ENCODE data around the gene GRHL3. TPM values are rescaled to one million over a fixed set of nuclear protein-coding genes. Genes with fewer than 3 reads are reported as not detected.

GRHL3 gene
- total RNA-seq, 1 experiment from 2014 or later, result not detected

DNA sequence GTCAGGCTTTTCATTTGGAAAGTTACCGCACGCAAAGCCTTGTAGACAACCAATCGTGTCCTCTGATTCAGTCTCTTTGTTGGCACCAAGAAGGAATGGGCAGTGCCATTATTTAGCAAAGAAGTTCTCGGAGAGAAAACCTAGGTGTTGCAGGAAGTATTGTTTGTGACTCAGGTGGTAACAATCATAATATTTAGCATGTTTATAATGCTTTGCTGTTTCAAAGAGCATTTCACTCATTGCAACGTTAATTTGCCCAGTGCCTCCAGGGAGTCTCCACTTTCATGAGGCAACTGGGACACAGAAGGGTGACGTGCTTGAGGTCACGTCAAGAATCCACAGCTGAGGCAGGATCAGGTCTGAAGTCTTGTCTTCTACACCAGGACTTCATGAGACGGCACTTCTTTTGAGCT lies 63.0 kb downstream of the GRHL3 start:
- H3K4me2 ChIP-seq (ENCODE audit: low read depth, low read length, poor library complexity, severe bottlenecking), result no peak overlapping the region
- no peak overlapping the region for H3K9ac ChIP-seq (ENCODE audit: low read length)
- peaks cover 21% of the 10 kb centered on the region; the same call in 1 of the 2 replicates for H4K20me1 ChIP-seq (ENCODE audit: insufficient read depth, low read depth, low read length)
- H3K27me3 ChIP-seq (ENCODE audit: low read length), result no peaks in the 10 kb centered on the region
- H3K9me3 ChIP-seq (ENCODE audit: low read length), result no peaks in the 10 kb centered on the region
- H3K79me2 ChIP-seq (ENCODE audit: low read length), result no peaks in the 10 kb centered on the region
- H3K4me1 ChIP-seq (ENCODE audit: low read length), result peaks cover 22% of the 10 kb centered on the region
- no peak overlapping the region for H3K4me3 ChIP-seq (ENCODE audit: low read length)
- no peak overlapping the region for H3K27ac ChIP-seq (ENCODE audit: low read length)
- H3K9me2 ChIP-seq (replicated peaks; ENCODE audit: insufficient read depth, low read length), result no peaks in the 10 kb centered on the region
- no peak for DNase-seq
- no peak overlapping the region for H2AFZ ChIP-seq (ENCODE audit: low read length)
- H3K36me3 ChIP-seq (ENCODE audit: insufficient read depth, low read length), result no peaks in the 10 kb centered on the region

DNA sequence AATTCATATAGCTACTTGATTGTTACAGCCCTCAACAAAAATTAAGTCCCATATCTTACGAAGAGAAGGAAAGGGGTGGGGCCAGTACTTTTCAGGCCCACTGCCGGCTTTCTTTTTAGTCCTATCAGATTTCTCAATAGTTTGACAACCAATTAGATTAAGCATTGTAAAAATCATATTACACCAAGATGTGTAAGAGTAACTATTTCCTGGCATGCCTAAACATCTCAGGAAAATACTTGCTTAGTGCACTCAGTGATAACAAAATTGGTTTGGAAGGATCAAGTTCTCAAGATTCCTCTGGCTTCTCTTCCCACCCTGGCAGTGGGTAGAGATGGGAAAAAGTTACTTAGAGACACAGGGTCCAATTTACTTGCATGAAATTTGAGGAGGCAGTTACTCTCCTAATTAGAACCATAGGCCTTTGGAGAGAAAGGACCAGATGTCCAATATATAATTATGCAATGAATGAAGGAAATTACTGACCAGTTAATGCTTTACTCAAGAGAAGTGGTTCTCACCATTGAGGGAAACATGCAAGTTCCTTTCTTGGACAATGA lies 64.3 kb downstream of the GRHL3 start:
- H3K4me3 ChIP-seq (ENCODE audit: low read length), result no peak overlapping the region
- H4K20me1 ChIP-seq (ENCODE audit: insufficient read depth, low read depth, low read length), result peaks cover 21% of the 10 kb centered on the region; the same call in 1 of the 2 replicates
- no peak overlapping the region for H2AFZ ChIP-seq (ENCODE audit: low read length)
- H3K9ac ChIP-seq (ENCODE audit: low read length), result no peak overlapping the region
- H3K4me1 ChIP-seq (ENCODE audit: low read length), result peaks cover 24% of the 10 kb centered on the region
- no peaks in the 10 kb centered on the region for H3K9me2 ChIP-seq (replicated peaks; ENCODE audit: insufficient read depth, low read length)
- H3K4me2 ChIP-seq (ENCODE audit: low read depth, low read length, poor library complexity, severe bottlenecking), result no peak overlapping the region
- no peaks in the 10 kb centered on the region for H3K36me3 ChIP-seq (ENCODE audit: insufficient read depth, low read length)
- H3K79me2 ChIP-seq (ENCODE audit: low read length), result no peaks in the 10 kb centered on the region
- H3K27me3 ChIP-seq (ENCODE audit: low read length), result no peaks in the 10 kb centered on the region
- H3K27ac ChIP-seq (ENCODE audit: low read length), result no peak overlapping the region
- no peaks in the 10 kb centered on the region for H3K9me3 ChIP-seq (ENCODE audit: low read length)
- DNase-seq, result no peak

DNA sequence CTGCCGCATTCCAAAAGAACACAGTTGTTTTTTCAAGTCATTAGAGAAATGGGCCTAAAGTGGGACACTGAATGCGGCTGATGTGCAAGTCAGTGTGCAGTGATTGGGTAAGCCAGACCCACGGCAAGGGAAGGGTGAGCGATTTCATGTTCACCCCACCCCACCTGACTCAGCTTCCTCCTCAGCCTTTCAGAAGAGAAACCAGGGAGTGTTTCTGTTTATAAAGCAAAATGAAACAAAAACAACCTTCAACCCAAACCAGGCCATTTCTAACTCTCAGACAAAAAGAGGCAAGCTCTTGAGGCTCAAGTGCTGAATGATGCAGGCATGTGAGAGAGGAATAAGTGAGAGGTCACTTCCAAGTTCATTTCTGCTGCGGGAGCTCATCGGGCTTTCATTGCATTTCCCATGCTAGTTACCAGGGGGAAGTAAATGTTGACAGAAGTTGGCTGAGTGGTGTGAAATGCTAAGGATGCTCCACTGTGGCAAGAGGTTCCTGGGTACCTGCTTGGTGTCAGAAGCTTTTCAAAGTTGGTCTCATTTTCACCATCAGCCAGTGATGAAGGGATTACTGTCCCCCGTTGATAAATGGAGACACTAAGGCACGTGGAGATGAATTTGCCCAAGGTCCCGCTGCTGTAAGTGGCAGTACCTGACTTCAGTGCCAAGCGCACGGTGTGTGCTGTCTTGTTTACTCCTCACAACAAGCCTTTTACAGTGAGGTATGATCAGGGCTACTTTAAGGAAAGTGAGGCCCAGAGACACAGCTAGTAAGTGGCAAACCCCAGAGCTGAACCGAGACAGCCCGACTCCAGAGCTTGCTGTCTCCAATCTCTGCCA lies 65.3 kb downstream of the GRHL3 start:
- H3K9ac ChIP-seq (ENCODE audit: low read length), result no peak overlapping the region
- no peaks in the 10 kb centered on the region for H3K79me2 ChIP-seq (ENCODE audit: low read length)
- peaks cover 24% of the 10 kb centered on the region for H3K4me1 ChIP-seq (ENCODE audit: low read length)
- H3K36me3 ChIP-seq (ENCODE audit: insufficient read depth, low read length), result no peaks in the 10 kb centered on the region
- no peaks in the 10 kb centered on the region for H3K9me3 ChIP-seq (ENCODE audit: low read length)
- DNase-seq, result no peak
- H3K27me3 ChIP-seq (ENCODE audit: low read length), result no peaks in the 10 kb centered on the region
- no peaks in the 10 kb centered on the region for H3K9me2 ChIP-seq (replicated peaks; ENCODE audit: insufficient read depth, low read length)
- H2AFZ ChIP-seq (ENCODE audit: low read length), result no peak overlapping the region
- H4K20me1 ChIP-seq (ENCODE audit: insufficient read depth, low read depth, low read length), result peaks cover 21% of the 10 kb centered on the region; the same call in 1 of the 2 replicates
- no peak overlapping the region for H3K4me3 ChIP-seq (ENCODE audit: low read length)
- H3K27ac ChIP-seq (ENCODE audit: low read length), result no peak overlapping the region
- H3K4me2 ChIP-seq (ENCODE audit: low read depth, low read length, poor library complexity, severe bottlenecking), result no peak overlapping the region

DNA sequence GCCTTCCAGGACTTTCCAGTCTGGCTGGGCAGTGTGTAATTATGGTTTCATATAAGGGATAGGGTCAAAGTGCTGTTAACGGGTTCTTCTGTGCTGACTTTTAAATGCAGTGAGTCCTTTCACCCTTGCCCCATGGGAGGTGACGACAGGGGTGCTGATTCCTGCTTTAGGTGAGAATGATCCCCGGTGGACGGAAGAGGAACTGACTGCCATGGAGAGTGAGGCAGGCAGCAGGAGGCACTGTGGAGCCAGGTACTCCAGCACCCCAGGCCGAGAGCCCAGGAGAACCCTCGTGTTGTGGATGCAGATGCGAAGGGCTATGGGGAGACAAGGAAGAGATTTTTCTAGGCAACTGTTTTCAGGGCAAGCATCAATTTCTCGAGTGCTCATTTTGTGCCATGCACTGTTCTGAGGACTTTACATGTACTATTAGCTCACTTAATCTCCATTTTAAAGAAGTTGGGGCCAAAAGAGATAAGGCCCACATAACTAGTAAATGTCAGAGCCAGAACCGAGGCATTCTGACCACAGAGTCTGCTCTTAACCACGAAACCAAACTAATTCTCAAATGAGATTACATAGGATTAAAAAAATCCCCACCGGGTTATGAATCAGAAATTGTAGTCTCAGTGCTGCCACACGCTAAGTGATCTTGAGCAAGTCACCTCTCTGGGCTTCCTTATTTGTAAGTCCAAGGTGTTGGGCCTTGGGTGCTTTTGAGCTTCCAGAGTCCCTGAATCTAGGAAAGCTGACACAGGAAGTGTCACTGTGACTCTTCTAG lies 66.2 kb downstream of the GRHL3 start:
- Histone ChIP-seq H3K79me2 (ENCODE audit: low read length) (no peaks in the 10 kb centered on the region), H2AFZ (ENCODE audit: low read length) (no peak overlapping the region), H3K9me2 (replicated peaks; ENCODE audit: insufficient read depth, low read length) (no peaks in the 10 kb centered on the region), H4K20me1 (ENCODE audit: insufficient read depth, low read depth, low read length) (peaks cover 21% of the 10 kb centered on the region; the same call in 1 of the 2 replicates), H3K36me3 (ENCODE audit: insufficient read depth, low read length) (no peaks in the 10 kb centered on the region), H3K27ac (ENCODE audit: low read length) (no peak overlapping the region), H3K27me3 (ENCODE audit: low read length) (no peaks in the 10 kb centered on the region), H3K4me3 (ENCODE audit: low read length) (no peak overlapping the region), H3K4me2 (ENCODE audit: low read depth, low read length, poor library complexity, severe bottlenecking) (peak overlapping the region; percentile 20), H3K4me1 (ENCODE audit: low read length) (peaks cover 24% of the 10 kb centered on the region), H3K9me3 (ENCODE audit: low read length) (no peaks in the 10 kb centered on the region), H3K9ac (ENCODE audit: low read length) (no peak overlapping the region)
- DNase-seq, result peak; percentile 58

DNA sequence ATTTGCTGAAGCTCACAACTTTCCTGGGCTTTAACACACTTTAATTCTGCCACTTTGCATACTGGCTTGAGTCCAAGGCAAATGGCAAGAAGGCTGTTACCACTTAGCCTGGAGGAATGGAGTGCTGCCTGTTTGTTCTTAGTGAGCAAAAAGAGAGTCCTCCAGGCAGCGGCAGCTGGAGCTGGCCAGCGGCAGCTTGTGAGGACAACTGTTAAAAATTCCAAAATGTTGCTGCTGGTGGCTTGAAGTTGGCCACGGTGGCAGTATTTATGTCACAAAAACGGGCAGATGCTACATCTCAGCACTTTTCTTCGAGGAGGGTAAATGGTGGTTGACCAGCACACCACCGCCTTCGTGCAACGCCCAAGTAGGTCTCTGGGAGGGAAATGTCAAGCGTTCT lies 67.1 kb downstream of the GRHL3 start:
- 0 out of 2 replicates have a peak overlapping the region, but pooled peaks have one; percentile 7 for H3K9ac ChIP-seq (ENCODE audit: low read length)
- peaks cover 21% of the 10 kb centered on the region; the same call in 1 of the 2 replicates for H4K20me1 ChIP-seq (ENCODE audit: insufficient read depth, low read depth, low read length)
- H3K27me3 ChIP-seq (ENCODE audit: low read length), result no peaks in the 10 kb centered on the region
- no peaks in the 10 kb centered on the region for H3K9me3 ChIP-seq (ENCODE audit: low read length)
- no peaks in the 10 kb centered on the region for H3K9me2 ChIP-seq (replicated peaks; ENCODE audit: insufficient read depth, low read length)
- peaks cover 24% of the 10 kb centered on the region for H3K4me1 ChIP-seq (ENCODE audit: low read length)
- no peak overlapping the region for H2AFZ ChIP-seq (ENCODE audit: low read length)
- peak overlapping the region; percentile 20 for H3K4me2 ChIP-seq (ENCODE audit: low read depth, low read length, poor library complexity, severe bottlenecking)
- no peaks in the 10 kb centered on the region for H3K79me2 ChIP-seq (ENCODE audit: low read length)
- H3K36me3 ChIP-seq (ENCODE audit: insufficient read depth, low read length), result no peaks in the 10 kb centered on the region
- H3K4me3 ChIP-seq (ENCODE audit: low read length), result peak overlapping the region; percentile 9; the same call in 1 of the 2 replicates
- peak; percentile 69 for DNase-seq
- no peak overlapping the region for H3K27ac ChIP-seq (ENCODE audit: low read length)

DNA sequence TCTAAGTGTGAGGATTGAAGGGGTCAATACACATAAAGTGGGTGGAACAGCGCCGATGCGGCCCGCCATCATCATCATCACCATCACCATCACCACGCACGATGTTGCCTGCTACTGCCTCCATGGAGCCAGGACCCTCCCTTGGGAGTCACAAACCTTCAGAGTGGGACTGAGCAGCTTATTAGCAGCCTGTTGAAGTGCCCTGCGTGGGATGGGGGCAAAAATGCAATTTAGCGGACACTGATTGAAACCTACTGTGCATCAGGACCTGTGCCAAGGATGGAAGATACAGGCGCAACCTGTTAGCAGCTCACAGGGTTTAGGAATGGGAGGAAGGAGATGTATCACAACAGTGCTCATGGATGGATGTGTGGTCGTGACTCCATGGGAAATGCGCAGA lies 67.8 kb downstream of the GRHL3 start:
- Histone ChIP-seq H3K27ac (ENCODE audit: low read length) (no peak overlapping the region), H3K9me3 (ENCODE audit: low read length) (no peaks in the 10 kb centered on the region), H3K79me2 (ENCODE audit: low read length) (no peaks in the 10 kb centered on the region), H3K4me3 (ENCODE audit: low read length) (no peak overlapping the region), H3K4me2 (ENCODE audit: low read depth, low read length, poor library complexity, severe bottlenecking) (peak overlapping the region; percentile 20), H3K4me1 (ENCODE audit: low read length) (peaks cover 31% of the 10 kb centered on the region), H3K9ac (ENCODE audit: low read length) (0 out of 2 replicates have a peak overlapping the region, but pooled peaks have one; percentile 7), H3K36me3 (ENCODE audit: insufficient read depth, low read length) (no peaks in the 10 kb centered on the region), H3K9me2 (replicated peaks; ENCODE audit: insufficient read depth, low read length) (no peaks in the 10 kb centered on the region), H3K27me3 (ENCODE audit: low read length) (no peaks in the 10 kb centered on the region), H2AFZ (ENCODE audit: low read length) (no peak overlapping the region), H4K20me1 (ENCODE audit: insufficient read depth, low read depth, low read length) (peaks cover 21% of the 10 kb centered on the region; the same call in 1 of the 2 replicates)
- DNase-seq, result no peak

DNA sequence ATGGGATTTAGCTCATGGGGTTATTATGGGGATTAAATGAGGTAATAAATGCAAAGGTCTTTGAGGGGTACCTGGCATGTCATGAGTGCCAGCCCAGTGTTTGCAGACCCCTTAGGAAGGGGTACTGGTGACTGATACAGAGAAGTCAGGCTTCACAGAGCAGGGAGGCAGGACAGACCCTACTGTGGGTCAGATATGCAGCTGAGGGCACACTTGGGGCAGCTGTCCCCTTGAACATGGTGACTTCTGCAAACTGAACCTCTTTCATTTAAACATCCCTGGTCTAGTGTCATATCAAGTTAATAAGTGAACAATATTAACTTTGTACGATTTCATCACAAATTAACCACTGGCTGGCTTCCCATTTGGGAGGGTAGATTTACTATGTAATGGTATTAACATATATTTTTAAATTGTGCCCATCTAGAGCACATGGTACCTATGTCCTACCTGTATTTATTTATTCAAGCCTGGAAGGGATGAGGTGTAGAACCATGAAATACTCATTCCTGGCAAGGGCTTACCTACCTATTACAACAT lies 68.5 kb downstream of the GRHL3 start:
- Histone ChIP-seq H3K36me3 (ENCODE audit: insufficient read depth, low read length) (no peaks in the 10 kb centered on the region), H3K9me2 (replicated peaks; ENCODE audit: insufficient read depth, low read length) (no peaks in the 10 kb centered on the region), H3K4me1 (ENCODE audit: low read length) (peaks cover 39% of the 10 kb centered on the region), H3K27me3 (ENCODE audit: low read length) (no peaks in the 10 kb centered on the region), H3K4me2 (ENCODE audit: low read depth, low read length, poor library complexity, severe bottlenecking) (no peak overlapping the region), H3K9ac (ENCODE audit: low read length) (no peak overlapping the region), H3K4me3 (ENCODE audit: low read length) (no peak overlapping the region), H4K20me1 (ENCODE audit: insufficient read depth, low read depth, low read length) (peaks cover 21% of the 10 kb centered on the region; the same call in 1 of the 2 replicates), H3K27ac (ENCODE audit: low read length) (no peak overlapping the region), H3K79me2 (ENCODE audit: low read length) (no peaks in the 10 kb centered on the region), H3K9me3 (ENCODE audit: low read length) (no peaks in the 10 kb centered on the region), H2AFZ (ENCODE audit: low read length) (no peak overlapping the region)
- no peak for DNase-seq
